ENCODE measurements around the gene CD99. TPM values are rescaled to one million over a fixed set of nuclear protein-coding genes. Genes with fewer than 3 reads are reported as not detected.

Gene CD99
- total and polyA plus RNA-seq, 9 of the 15 experiments (the other 6 are each of a cell fraction or from before 2014, with no cell fraction given) = 5.0 to 55.3 (median 34.5) TPM

DNA sequence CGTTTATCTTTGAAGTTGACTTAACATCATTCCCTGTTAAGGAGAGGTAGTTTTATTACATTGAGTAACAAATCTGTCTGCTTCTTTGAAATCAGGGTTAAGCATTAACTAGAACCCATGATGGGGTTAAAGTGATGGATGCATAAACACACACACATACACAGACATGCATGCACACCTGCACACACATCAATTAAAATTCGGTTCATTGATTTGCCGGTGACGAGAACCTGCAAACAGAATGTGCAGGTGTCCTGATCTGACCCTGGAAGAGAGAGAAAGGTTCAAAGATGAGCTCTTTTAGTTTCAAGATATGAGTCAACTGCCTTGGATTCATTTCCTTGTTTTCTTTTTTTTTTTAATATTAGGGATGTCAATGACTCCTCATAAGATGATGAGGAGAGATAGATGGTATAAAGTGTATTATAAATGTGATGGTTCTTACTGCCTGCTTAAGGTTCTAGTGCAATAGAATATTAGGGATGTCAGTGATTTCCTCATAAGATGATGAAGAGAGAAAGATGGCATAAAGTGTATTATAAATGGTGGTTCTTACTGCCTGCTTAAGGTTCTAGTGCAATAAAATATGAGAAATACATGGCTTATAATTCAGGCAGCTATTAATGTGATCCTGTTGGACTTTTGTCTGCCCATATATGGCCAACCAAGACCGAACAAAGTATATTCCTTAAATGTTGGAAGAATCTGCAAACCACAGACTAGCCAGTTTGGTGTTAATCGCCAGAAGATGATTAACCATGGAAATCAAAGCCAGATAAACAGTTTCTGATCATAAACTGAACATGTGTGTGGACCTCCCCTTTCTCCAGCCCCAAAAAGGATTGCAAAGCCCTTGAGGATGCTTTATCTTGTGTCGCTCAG is 14.1 kb upstream of the CD99 start (continued):
- TF ChIP-seq ZBTB49 (CRISPR knock-in tag; IDR thresholded peaks at IDR 0.05; ENCODE audit: borderline replicate concordance) = no peak
- no peak for TF ChIP-seq ZNF121 (CRISPR knock-in tag; conservative IDR thresholded peaks at IDR 0.05)
- TF ChIP-seq E2F4 (CRISPR knock-in tag; IDR thresholded peaks at IDR 0.05; ENCODE audit: low read depth) = no peak
- no peak for TF ChIP-seq JUND (IDR thresholded peaks at IDR 0.05; ENCODE audit: borderline replicate concordance, low read depth, low read length)
- no peak for TF ChIP-seq JUND (tag; IDR thresholded peaks at IDR 0.05; ENCODE audit: borderline replicate concordance, low read depth, low read length)
- no peak for TF ChIP-seq CXXC5 (CRISPR knock-in tag; IDR thresholded peaks at IDR 0.05)
- TF ChIP-seq HDAC3 (IDR thresholded peaks at IDR 0.05; ENCODE audit: borderline replicate concordance, partially characterized antibody) = no peak
- no peak for TF ChIP-seq HDAC8 (tag; IDR thresholded peaks at IDR 0.05)
